Mesenchymal stem cell (in vitro differentiated cells and primary cell): Measurements from ENCODE around the gene LENG8.

Experiments used
- DNase-seq: peaks from one replicate; pipeline ENCODE4 v3.0.0-alpha.2; 2013
- H2AFZ ChIP-seq: one replicate; pipeline ENCODE4 v1.6.1; 2013; ENCODE audit warnings: low read depth, mild to moderate bottlenecking, control low read depth, inconsistent platforms, low read length, moderate library complexity
- H2AK5ac ChIP-seq: 2 replicates; pipeline ENCODE4 v1.6.1; 2013; ENCODE audit warnings: low read length, moderate library complexity, mild to moderate bottlenecking, inconsistent platforms; ENCODE audit not compliant: severe bottlenecking
- H2BK120ac ChIP-seq: one replicate; pipeline ENCODE4 v1.6.1; 2013; ENCODE audit warnings: low read depth, mild to moderate bottlenecking, inconsistent platforms, low read length, moderate library complexity
- H2BK12ac ChIP-seq, 2 experiments: one replicate each; pipeline ENCODE4 v1.6.1; 2013; ENCODE audit warnings: inconsistent platforms in 2 of 2, low read length in 2 of 2, mild to moderate bottlenecking in 2 of 2, moderate library complexity in 2 of 2, control low read depth in 1 of 2
- H2BK15ac ChIP-seq: one replicate; pipeline ENCODE4 v1.6.1; 2013; ENCODE audit warnings: mild to moderate bottlenecking, low read depth, inconsistent platforms; ENCODE audit not compliant: poor library complexity, severe bottlenecking
- H2BK5ac ChIP-seq: 2 replicates; pipeline ENCODE4 v1.6.1; 2013; ENCODE audit warnings: low read depth, mild to moderate bottlenecking, low read length, control low read depth, inconsistent platforms; ENCODE audit not compliant: poor library complexity, severe bottlenecking
- H3K14ac ChIP-seq, 2 experiments: one replicate each; pipeline ENCODE4 v1.6.1; 2013; ENCODE audit warnings: inconsistent platforms in 2 of 2, low read length in 2 of 2, control low read depth in 1 of 2, mild to moderate bottlenecking in 1 of 2, moderate library complexity in 1 of 2
- H3K18ac ChIP-seq, 2 experiments: one replicate each; pipeline ENCODE4 v1.6.1; 2013; ENCODE audit warnings: inconsistent platforms in 2 of 2, low read length in 2 of 2, control low read depth in 1 of 2, low read depth in 1 of 2, mild to moderate bottlenecking in 1 of 2
- H3K23ac ChIP-seq, 2 experiments: one replicate each; pipeline ENCODE4 v1.6.1; 2013; ENCODE audit warnings: inconsistent platforms in 2 of 2, low read length in 2 of 2, mild to moderate bottlenecking in 2 of 2, moderate library complexity in 2 of 2, control low read depth in 1 of 2
- H3K27ac ChIP-seq: 2 replicates; pipeline ENCODE4 v1.5.1; 2013; ENCODE audit warnings: mild to moderate bottlenecking, moderate library complexity, low read length, control low read depth, inconsistent platforms; ENCODE audit not compliant: poor library complexity, severe bottlenecking
- H3K27me3 ChIP-seq, 2 experiments: 2 replicates each; pipeline versions ENCODE4 v1.6.1 to v1.7.0; 2013; ENCODE audit warnings: low read length in 2 of 2, mild to moderate bottlenecking in 2 of 2, moderate library complexity in 2 of 2, control low read depth in 1 of 2, inconsistent platforms in 1 of 2; ENCODE audit not compliant: control insufficient read depth in 1 of 2, insufficient read depth in 1 of 2
- H3K36me3 ChIP-seq, 2 experiments: 2 replicates each; pipeline versions ENCODE4 v1.6.1 to v1.7.0; 2013; ENCODE audit warnings: low read length in 2 of 2, control low read depth in 1 of 2, inconsistent platforms in 1 of 2, low read depth in 1 of 2, mild to moderate bottlenecking in 1 of 2; ENCODE audit not compliant: insufficient read depth in 2 of 2, control insufficient read depth in 1 of 2
- H3K4ac ChIP-seq, 2 experiments: one replicate each; pipeline ENCODE4 v1.6.1; 2013; ENCODE audit warnings: inconsistent platforms in 2 of 2, low read length in 2 of 2, mild to moderate bottlenecking in 2 of 2, moderate library complexity in 2 of 2, control low read depth in 1 of 2, low read depth in 1 of 2
- H3K4me1 ChIP-seq: 2 replicates; pipeline ENCODE4 v1.6.1; 2013; ENCODE audit warnings: low read depth, low read length, control low read depth; ENCODE audit not compliant: control insufficient read depth, insufficient read depth
- H3K4me2 ChIP-seq: 2 replicates; pipeline ENCODE4 v1.6.1; 2013; ENCODE audit warnings: low read length, mild to moderate bottlenecking, inconsistent platforms; ENCODE audit not compliant: poor library complexity, severe bottlenecking
- H3K4me3 ChIP-seq, 2 experiments: 2 replicates each; pipeline versions ENCODE4 v1.5.1 to v1.7.0; 2013; ENCODE audit warnings: low read length in 2 of 2, mild to moderate bottlenecking in 2 of 2, control low read depth in 1 of 2, low read depth in 1 of 2; ENCODE audit not compliant: insufficient read depth in 1 of 2
- H3K79me1 ChIP-seq: replicated peaks from 2 replicates; pipeline ENCODE4 v1.6.1; 2013; ENCODE audit warnings: mild to moderate bottlenecking, control low read depth, low read length, inconsistent platforms; ENCODE audit not compliant: poor library complexity, severe bottlenecking
- H3K9ac ChIP-seq: 2 replicates; pipeline ENCODE4 v1.7.0; 2013; ENCODE audit warnings: mild to moderate bottlenecking, low read length, moderate library complexity
- H3K9me3 ChIP-seq: 2 replicates; pipeline ENCODE4 v1.7.0; 2013; ENCODE audit warnings: mild to moderate bottlenecking, low read length; ENCODE audit not compliant: control insufficient read depth
- H4K8ac ChIP-seq: one replicate; pipeline ENCODE4 v1.6.1; 2013; ENCODE audit warnings: inconsistent platforms, mild to moderate bottlenecking, low read length, moderate library complexity
- H4K91ac ChIP-seq: one replicate; pipeline ENCODE4 v1.6.1; 2013; ENCODE audit warnings: mild to moderate bottlenecking, low read length, inconsistent platforms
- WGBS: methylation state at CpG from one replicate; pipeline ENCODE4 v1.1.7; 2013; ENCODE audit warnings: mixed read lengths; 5-methylcytosine and 5-hydroxymethylcytosine counted together

LENG8 gene

GRCh38 chr19:54469496-54469934, 20.5 kb downstream of the LENG8 start:
- no peak overlapping the region for H3K4ac ChIP-seq
- H3K27me3 ChIP-seq = peaks cover 12 to 22% of the 10 kb centered on the region in 2 experiments
- no peak overlapping the region for H2BK15ac ChIP-seq
- no peak overlapping the region for H2AFZ ChIP-seq
- no peak overlapping the region for H2BK120ac ChIP-seq
- H4K91ac ChIP-seq = no peak overlapping the region
- peaks cover 24% of the 10 kb centered on the region for H3K4me1 ChIP-seq
- H2BK12ac ChIP-seq = no peak overlapping the region
- peaks cover 0 to 6% of the 10 kb centered on the region in 2 experiments for H3K36me3 ChIP-seq
- no peaks in the 10 kb centered on the region for H3K79me1 ChIP-seq
- H2AK5ac ChIP-seq = no peak overlapping the region
- H3K14ac ChIP-seq = no peak overlapping the region
- 62% methylated on average over 8 of the region's 8 CpGs for WGBS
- no peak overlapping the region for H3K18ac ChIP-seq
- H3K27ac ChIP-seq = no peak overlapping the region
- H2BK5ac ChIP-seq = no peak overlapping the region
- H3K23ac ChIP-seq = no peak overlapping the region
- no peak for DNase-seq
- no peak overlapping the region for H3K4me2 ChIP-seq
- no peak overlapping the region for H3K4me3 ChIP-seq
- H4K8ac ChIP-seq = no peak overlapping the region
- no peaks in the 10 kb centered on the region for H3K9me3 ChIP-seq
- no peak overlapping the region for H3K9ac ChIP-seq

DNA sequence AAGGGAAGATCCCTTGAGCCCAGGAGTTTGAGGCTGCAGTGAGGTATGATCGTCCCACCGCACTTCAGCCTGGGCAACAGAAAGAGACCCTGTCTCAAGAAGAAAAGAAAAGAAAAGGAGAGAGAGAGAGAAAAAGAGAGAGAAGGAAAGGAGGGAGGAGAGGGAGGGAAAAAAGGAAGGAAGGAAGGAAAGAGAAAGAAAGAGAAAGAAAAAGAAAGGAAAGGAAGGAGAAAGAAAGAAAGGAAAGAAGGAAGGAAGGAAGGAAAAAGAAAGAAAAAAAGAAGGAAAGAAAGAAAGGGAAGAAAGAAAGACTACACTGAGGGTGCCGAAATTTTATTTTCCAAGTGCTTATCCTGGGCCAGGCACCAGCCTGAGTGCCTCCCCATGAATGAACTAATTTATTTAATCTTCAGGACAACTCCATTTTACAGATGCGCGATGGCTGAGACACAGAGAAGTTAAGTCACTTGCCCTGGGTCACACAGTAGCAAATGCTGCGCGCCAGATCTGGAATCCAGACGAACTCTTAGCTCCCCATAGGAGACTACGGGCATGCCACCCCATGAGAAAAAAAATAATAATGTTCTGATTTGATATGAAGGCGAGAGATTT, 21.4 kb downstream of the LENG8 start:
- H3K9me3 ChIP-seq = no peaks in the 10 kb centered on the region
- no peak overlapping the region for H3K4me2 ChIP-seq
- no peak overlapping the region for H4K8ac ChIP-seq
- H3K79me1 ChIP-seq = no peaks in the 10 kb centered on the region
- H2BK15ac ChIP-seq = no peak overlapping the region
- no peak overlapping the region for H2AK5ac ChIP-seq
- no peak overlapping the region for H2BK120ac ChIP-seq
- H2AFZ ChIP-seq = no peak overlapping the region
- H3K27me3 ChIP-seq = peaks cover 12 to 22% of the 10 kb centered on the region in 2 experiments
- H2BK5ac ChIP-seq = no peak overlapping the region
- H3K4me1 ChIP-seq = peaks cover 18% of the 10 kb centered on the region
- no peak overlapping the region for H2BK12ac ChIP-seq
- no peak overlapping the region for H3K27ac ChIP-seq
- WGBS = 82% methylated on average over 9 of the region's 10 CpGs
- no peak overlapping the region for H3K14ac ChIP-seq
- H3K4me3 ChIP-seq = peak overlapping the region in 1 of 2 experiments; percentile 64
- DNase-seq = no peak
- H4K91ac ChIP-seq = no peak overlapping the region
- no peak overlapping the region for H3K23ac ChIP-seq
- H3K9ac ChIP-seq = peak overlapping the region; percentile 74
- no peak overlapping the region for H3K4ac ChIP-seq
- peaks cover 0 to under 1% of the 10 kb centered on the region in 2 experiments for H3K36me3 ChIP-seq
- H3K18ac ChIP-seq = no peak overlapping the region

GRCh38 chr19:54470991-54471782, 22.2 kb downstream of the LENG8 start:
- H3K27ac ChIP-seq = no peak overlapping the region
- H4K91ac ChIP-seq = peak overlapping the region; percentile 27
- H3K79me1 ChIP-seq = no peaks in the 10 kb centered on the region
- no peak overlapping the region for H2AK5ac ChIP-seq
- peak overlapping the region; percentile 74 for H3K9ac ChIP-seq
- peak overlapping the region; percentile 52 for H2BK15ac ChIP-seq
- H3K23ac ChIP-seq = peak overlapping the region in 1 of 2 experiments; percentile 40
- H3K4me1 ChIP-seq = peaks cover 18% of the 10 kb centered on the region
- H3K14ac ChIP-seq = peak overlapping the region in 1 of 2 experiments; percentile 75
- H3K4ac ChIP-seq = peak overlapping the region; percentile 75 to 88
- DNase-seq = peak; percentile 75
- WGBS = 7% methylated on average over 46 of the region's 60 CpGs
- H3K9me3 ChIP-seq = no peaks in the 10 kb centered on the region
- H3K4me3 ChIP-seq = peak overlapping the region; percentile 33 to 64
- H3K36me3 ChIP-seq = no peaks in the 10 kb centered on the region
- peak overlapping the region; percentile 78 for H3K4me2 ChIP-seq
- H2BK12ac ChIP-seq = peak overlapping the region in 1 of 2 experiments; percentile 73
- H3K18ac ChIP-seq = peak overlapping the region; percentile 64 to 89
- no peak overlapping the region for H2BK5ac ChIP-seq
- H4K8ac ChIP-seq = peak overlapping the region; percentile 64
- peaks cover 12 to 22% of the 10 kb centered on the region in 2 experiments for H3K27me3 ChIP-seq
- peak overlapping the region; percentile 61 for H2AFZ ChIP-seq
- peak overlapping the region; percentile 79 for H2BK120ac ChIP-seq
